ENCODE measurements around the gene GOLPH3.
"Not testable (repeated sequence)": the region's sequence is repeated elsewhere in the genome, so short reads cannot be mapped to it uniquely, and the experiment has no call there.

The GOLPH3 gene

GRCh38 chr5:32132757-32133156 is 41.4 kb downstream of the GOLPH3 start:
- no peak for TF ChIP-seq ZNF274 (IDR thresholded peaks at IDR 0.05; ENCODE audit: low read depth, low read length)
- no peak overlapping the region for H3K4me3 ChIP-seq (ENCODE audit: low read length)

GRCh38 chr5:32131604-32132003 is 42.5 kb downstream of the GOLPH3 start:
- H3K4me3 ChIP-seq (ENCODE audit: low read length) = no peak overlapping the region
- no peak for TF ChIP-seq ZNF274 (IDR thresholded peaks at IDR 0.05; ENCODE audit: low read depth, low read length)

DNA sequence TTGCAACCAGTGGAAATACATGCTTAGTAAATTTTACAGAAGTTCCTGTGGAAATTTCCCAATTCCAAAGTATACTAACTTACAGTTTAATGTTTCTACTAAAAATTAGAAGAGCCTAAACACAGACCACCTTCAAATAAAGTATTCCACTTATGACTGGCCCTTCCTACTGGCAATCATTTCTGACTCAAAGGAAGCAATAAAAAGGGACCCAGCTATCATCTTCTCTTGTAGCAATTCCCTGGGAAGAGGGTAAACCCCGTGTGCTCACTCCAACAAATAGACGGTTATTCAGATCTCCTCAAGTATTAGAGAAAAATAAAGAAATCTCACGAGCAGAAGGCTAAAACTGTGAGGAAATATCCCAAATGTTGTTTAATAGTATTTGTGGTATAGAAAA is 43.3 kb downstream of the GOLPH3 start:
- TF ChIP-seq ZNF274 (IDR thresholded peaks at IDR 0.05; ENCODE audit: low read depth, low read length) = no peak
- H3K4me3 ChIP-seq (ENCODE audit: low read length) = no peak overlapping the region

- TF ChIP-seq ZNF274 (IDR thresholded peaks at IDR 0.05; ENCODE audit: low read depth, low read length) = no peak
Measured at GRCh38 chr5:32129074-32129598, 45.0 kb downstream of the GOLPH3 start.

DNA sequence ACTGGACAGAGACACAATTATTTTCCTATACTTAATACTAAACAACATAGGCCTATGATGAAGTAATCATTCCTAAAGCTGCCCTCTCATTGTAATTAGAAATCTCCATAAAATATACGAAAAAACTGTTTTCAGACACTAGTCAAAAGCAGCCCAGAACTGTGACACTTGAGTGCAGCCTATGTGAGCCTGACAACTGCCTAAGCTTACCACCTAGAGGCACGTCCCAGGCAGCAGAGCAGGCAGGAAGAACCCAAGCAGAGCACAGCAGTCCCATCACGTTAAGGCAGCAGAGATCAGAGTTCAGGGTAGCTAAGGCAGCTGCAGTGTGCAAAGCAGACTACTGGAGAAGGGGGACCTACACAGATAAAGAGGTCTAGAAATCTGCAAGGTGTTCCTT is 46.4 kb downstream of the GOLPH3 start:
- no peak for TF ChIP-seq ZNF274 (IDR thresholded peaks at IDR 0.05; ENCODE audit: low read depth, low read length)
- no peak overlapping the region for H3K4me3 ChIP-seq (ENCODE audit: low read length)

More at GRCh38 chr5:32129074-32129598, 45.0 kb downstream of the GOLPH3 start:
- no peak overlapping the region for H3K4me3 ChIP-seq (ENCODE audit: low read length)

DNA sequence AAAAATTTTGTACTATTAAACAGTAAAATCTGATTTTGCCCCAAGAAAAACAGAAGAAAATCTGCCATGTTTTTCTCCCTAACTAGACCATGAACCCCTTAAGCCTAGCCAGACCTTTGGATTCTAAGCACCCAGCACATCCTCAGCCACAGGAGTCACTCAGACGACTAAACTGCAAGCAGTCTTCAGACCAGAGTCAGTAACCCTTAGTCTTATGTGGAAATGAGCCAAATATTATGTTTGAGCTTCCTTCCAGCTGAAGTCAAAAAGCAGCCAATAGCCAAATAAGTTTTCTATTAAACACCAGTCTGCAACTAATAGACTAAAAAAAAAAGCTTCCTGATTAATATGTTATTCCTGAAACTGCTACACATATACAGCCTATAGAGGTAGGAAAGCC is 47.4 kb downstream of the GOLPH3 start:
- no peak for TF ChIP-seq ZNF274 (IDR thresholded peaks at IDR 0.05; ENCODE audit: low read depth, low read length)
- H3K4me3 ChIP-seq (ENCODE audit: low read length) = no peak overlapping the region

GRCh38 chr5:32123889-32124676 is 50.0 kb downstream of the GOLPH3 start:
- H3K4me3 ChIP-seq (ENCODE audit: low read length) = no peak overlapping the region
- TF ChIP-seq ZNF274 (IDR thresholded peaks at IDR 0.05; ENCODE audit: low read depth, low read length) = no peak

- no peak for TF ChIP-seq ZNF274 (IDR thresholded peaks at IDR 0.05; ENCODE audit: low read depth, low read length)
- H3K4me3 ChIP-seq (ENCODE audit: low read length) = no peak overlapping the region
Measured at GRCh38 chr5:32123058-32123805, 50.9 kb downstream of the GOLPH3 start.

- not testable (repeated sequence) for H3K4me3 ChIP-seq (ENCODE audit: low read length)
Measured at GRCh38 chr5:32118922-32119321, 55.2 kb downstream of the GOLPH3 start.

DNA sequence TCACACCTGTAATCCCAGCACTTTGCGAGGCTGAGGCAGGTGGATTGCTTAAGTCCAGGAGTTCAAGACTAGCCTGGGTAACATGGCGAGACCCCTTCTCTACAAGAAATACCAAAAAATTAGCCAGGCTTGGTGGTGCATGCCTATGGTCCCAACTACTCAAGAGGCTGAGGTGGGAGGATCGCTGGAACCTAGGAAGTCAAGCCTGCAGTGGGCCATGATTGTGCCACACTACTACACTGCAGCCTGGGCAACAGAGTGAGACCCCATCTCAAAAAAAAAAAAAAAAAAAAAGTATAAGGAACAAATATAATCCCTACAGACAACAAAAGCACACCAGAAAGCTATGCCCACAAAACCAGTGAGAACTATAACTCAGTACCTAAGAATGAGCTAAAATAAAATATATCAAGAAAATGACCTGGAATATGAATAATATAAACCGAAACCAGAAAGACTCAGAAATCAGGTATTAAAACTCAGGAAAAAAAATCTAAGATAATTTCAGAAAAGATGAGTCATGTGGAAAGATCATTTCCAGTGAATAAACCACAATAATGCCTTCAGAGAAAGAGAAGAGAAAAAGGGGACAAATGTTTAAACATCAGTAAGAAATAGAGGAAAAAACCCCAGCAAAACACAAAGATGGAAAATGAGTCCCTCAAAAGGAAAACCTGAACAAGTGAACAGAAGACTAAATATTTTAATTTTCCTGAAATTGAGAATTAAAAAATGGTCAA is 57.4 kb downstream of the GOLPH3 start:
- no peak for TF ChIP-seq ZNF274 (IDR thresholded peaks at IDR 0.05; ENCODE audit: low read depth, low read length)
- no peak overlapping the region for H3K4me3 ChIP-seq (ENCODE audit: low read length)

DNA sequence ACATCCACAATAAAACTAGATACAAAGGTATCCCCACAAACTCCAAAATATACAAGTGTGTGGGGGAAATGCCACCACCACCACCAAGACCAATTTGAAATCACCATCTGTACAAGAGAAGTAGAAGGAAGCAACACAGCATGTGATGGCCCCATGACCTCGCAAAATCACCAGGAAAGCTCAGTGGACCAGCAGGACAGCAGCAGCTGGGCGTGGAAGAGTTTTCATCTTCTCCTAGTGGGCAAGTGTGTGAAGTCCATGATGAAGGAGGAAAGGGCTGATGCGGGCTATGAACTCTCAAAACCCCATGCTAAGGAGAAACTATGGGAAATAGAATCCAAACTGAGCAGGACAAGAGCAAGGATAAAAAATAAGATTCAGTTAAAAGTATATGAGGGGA is 58.1 kb downstream of the GOLPH3 start:
- no peak for TF ChIP-seq ZNF274 (IDR thresholded peaks at IDR 0.05; ENCODE audit: low read depth, low read length)

DNA sequence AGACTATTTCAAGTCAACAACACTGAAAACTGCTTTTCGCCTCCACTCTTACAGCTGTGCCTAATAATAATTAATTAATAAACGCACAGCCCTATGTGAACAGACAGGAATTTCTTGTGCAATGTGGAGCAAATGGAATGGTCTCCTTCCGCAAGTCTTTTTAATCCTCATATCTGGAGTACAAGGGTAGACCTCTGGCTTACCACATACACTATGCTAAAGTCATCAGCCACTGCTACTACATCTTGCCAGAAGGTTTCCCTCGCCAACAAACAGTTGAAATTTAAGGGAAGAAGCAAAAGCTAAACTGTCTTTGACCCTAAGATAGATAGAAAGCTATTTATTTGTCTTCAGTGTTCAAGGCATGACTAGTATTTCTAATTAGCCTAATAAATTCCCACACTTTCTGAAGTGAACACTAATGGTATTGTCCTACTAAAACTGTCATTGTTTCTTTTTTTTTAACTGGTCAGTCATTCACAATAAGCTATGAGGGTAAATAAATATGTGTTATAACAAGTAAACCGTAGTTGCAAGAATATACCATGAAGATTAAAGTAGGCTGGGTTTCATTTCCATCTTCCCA is 63.9 kb downstream of the GOLPH3 start:
- TF ChIP-seq ZNF274 (IDR thresholded peaks at IDR 0.05; ENCODE audit: low read depth, low read length) = no peak
- H3K4me3 ChIP-seq (ENCODE audit: low read length) = no peak overlapping the region

More for the DNA sequence above, 58.1 kb downstream of the GOLPH3 start:
- no peak overlapping the region for H3K4me3 ChIP-seq (ENCODE audit: low read length)

DNA sequence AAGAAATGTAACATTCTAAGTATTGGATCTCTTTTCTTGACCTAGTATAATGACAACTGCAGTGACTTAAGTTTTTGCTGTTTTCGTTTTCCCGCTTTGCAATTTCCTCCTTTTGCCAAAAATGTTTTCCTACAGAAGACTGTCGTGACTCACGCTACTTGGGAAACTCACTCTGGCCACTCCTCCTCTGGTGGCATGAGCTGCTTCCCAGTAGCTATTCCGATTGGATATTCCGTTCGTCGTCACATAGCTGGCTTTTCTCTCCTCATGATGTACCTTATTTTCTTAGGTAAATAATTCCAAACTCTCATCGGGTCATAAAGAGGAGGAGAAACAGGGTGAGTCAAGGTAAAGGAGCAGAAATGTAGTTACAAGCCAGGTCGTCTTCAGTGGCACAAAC is 64.9 kb downstream of the GOLPH3 start:
- TF ChIP-seq ZNF274 (IDR thresholded peaks at IDR 0.05; ENCODE audit: low read depth, low read length) = no peak
- H3K4me3 ChIP-seq (ENCODE audit: low read length) = no peak overlapping the region

- TF ChIP-seq ZNF274 (IDR thresholded peaks at IDR 0.05; ENCODE audit: low read depth, low read length) = no peak
- no peak overlapping the region for H3K4me3 ChIP-seq (ENCODE audit: low read length)
Measured at GRCh38 chr5:32108167-32108566, 66.0 kb downstream of the GOLPH3 start.

All from GM08714 (cell line).